Cerebellar nuclear complex (tissue), 1 donor: ENCODE results near the gene DDX43.
"Not testable (repeated sequence)": the region's sequence is repeated elsewhere in the genome, so short reads cannot be mapped to it uniquely, and the experiment has no call there.

ENCODE experiments used
- DNase-seq, 2 experiments: peaks; one replicate each; lab custom pipeline; 2025; lab: John Stamatoyannopoulos, UW

The DDX43 gene

DNA sequence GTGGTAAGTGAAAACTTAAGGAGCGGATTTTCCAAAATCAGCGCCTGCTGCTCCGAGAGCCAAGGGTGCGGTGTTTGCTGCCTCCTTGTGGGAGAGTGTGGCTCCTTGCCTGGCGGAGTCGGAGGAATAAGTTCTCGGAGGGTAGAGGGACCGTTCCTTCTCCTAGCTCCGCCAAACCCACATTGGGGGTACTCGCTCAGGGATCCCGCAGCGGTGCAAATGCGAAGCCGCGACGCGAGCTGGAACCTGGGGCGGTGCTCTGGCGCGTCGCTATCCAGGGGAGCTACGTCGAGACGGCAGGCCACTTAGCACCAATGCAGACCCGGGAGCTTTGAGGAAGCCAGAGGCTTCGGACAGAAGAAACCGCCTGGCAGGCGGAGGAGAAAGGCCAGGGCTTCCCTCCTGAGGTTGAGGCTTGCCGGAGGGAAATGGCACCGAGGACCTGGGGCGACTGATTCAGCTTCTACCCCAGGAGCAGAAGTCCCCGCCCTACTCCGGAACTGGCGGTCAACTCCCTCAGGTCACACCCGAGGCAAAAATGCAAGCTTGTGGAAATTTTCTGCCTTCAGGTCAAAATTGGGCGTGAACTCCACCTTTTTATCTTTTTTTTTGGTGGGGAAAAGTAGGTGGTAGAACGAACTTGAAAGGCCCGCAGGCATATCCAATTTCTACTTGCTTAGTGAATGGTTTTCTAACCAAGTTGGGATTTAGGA lies 5.7 kb upstream of the DDX43 start:
- peak in 1 of 2 experiments; percentile 55 for DNase-seq

DNA sequence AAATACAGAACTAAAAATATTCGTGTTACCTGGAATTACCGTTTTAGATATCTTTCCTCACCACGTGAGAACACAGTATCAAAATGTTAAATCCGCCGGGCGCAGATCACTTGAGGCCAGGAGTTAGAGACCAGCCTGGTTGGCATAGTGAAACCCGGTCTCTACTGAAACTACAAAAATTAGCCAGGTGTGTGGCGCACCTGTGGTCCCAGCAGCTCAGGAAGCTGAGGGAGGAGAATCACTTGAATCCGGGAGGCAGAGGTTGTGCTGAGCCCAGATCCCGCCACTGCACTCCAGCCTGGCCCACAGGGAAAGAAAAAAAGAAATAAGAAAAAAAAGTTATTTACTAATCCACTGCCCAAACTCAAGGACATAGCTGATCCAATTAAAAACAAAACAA lies 4.8 kb upstream of the DDX43 start:
- no peak for DNase-seq

DNA sequence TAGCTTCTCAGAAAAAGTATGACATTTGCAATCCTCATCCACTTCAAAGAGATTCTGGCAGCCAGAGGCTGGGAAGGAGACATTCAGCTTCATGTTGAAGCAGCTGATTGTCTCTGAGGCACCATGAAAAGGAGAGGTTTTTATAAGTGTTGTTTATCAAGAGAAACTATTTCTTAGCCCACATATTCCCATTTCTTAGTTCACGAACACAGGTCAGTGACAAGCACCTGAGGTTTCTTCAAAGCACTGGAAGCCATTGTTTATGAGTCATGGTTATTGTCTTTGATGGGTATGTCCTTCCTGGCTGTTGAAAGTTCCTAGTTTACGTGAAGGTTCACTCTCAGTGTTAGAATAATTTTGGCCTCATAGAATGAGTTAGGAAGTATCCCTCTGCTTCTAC lies 3.0 kb upstream of the DDX43 start:
- no peak for DNase-seq

GRCh38 chr6:73392188-73392587 lies 2.4 kb upstream of the DDX43 start:
- not testable (repeated sequence) for DNase-seq

- no peak for DNase-seq
Observed at GRCh38 chr6:73393278-73393677, 1.4 kb upstream of the DDX43 start.

GRCh38 chr6:73395875-73396274 lies 1.2 kb downstream of the DDX43 start:
- no peak for DNase-seq

- no peak for DNase-seq
Observed at GRCh38 chr6:73400656-73401055, 6.0 kb downstream of the DDX43 start.

- DNase-seq, result no peak
Observed at GRCh38 chr6:73409395-73409794, 14.8 kb downstream of the DDX43 start.

DNA sequence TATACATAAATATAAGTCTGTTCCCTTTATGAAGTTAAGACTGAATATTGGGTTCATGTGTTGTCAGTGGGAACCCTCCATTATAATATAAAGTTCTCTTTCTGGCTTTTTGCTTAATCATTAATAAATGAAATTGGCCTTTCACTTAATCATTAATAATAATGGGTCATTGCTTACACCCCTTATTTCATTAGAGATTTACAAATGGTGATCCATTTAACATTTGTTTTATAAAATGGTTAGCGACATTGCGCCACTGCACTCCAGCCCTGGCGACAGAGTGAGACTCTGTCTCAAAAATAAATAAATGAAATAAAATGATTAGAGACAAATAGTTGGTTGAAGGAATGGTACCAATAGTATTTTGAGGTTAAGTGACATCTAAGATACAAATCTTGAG lies 18.5 kb downstream of the DDX43 start:
- DNase-seq, result no peak

DNA sequence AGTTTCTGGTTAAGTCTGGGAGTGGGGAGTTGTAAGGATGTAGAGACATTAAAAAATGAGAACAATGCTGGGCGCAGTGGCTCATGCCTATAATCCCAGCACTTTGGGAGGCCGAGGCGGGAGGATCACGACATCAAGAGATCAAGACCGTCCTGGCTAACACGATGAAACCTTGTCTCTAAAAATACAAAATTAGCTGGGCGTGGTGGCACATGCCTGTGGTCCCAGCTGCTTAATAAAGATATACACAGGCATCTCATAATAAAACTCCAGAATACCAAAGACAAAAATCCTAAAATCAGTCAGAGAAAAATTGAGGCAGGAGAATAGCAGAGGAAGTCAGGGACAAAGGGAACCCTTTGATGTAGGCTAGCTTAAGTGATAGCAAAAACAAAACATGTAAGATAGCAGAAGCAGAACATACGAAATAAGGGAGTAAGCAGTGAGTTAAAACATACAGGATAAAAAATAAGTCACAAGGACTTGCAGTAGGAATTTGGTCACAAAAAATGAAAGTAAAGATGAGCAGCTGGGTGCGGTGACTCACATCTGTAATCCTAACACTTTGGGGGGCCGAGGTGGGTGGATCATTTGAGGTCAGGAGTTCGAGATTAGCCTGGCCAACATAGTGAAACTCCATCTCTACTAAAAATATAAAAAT lies 23.6 kb downstream of the DDX43 start:
- DNase-seq, result no peak

DNA sequence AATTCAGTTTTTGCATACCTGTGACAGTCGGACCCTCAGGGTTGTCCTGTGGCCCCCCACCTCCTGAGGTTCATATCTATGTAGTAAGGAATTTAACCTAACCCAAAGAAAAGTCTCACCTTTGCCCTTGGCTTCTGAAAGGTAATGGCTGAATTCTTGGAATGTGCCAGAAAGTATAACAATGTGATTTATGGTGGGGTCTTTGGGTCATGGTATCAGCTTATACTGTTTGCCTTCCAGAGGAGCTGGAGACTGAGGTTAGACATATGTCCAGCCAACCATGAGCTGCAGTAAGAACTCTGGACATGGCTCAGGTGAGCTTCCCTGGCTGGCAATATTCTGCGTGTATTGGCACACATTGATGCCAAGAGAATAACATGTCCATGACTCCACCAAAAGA lies 26.9 kb downstream of the DDX43 start:
- no peak for DNase-seq

DNA sequence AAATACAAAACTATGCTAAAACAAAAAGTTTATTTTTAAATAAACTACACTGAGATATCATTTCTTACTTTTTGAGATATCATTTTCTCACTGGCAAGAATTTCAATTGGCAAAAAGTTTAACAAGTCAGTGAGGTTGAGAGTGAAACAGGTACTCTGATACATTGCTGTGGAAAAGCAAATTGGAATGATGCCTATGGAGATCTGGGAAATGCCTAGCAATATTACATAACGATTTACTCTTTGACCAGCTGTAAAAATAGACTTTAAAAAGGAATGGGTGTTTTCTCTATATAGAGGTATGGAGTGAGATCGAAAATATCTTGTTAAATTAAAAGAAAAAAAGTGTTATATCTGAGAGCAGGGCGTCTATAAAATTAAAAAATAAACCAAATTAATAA lies 40.6 kb downstream of the DDX43 start:
- DNase-seq, result no peak

- no peak for DNase-seq
Observed at GRCh38 chr6:73443555-73443954, 48.9 kb downstream of the DDX43 start.

GRCh38 chr6:73451223-73452106 lies 56.8 kb downstream of the DDX43 start:
- no peak for DNase-seq

GRCh38 chr6:73452107-73452461 lies 57.5 kb downstream of the DDX43 start, which contains the start of gene CGAS:
Gene CGAS (minus strand): TSS chr6:73452297. CDS start chr6:73452181, 116 bp downstream.
- no peak for DNase-seq

- DNase-seq, result no peak
Observed at GRCh38 chr6:73455865-73456629, 61.4 kb downstream of the DDX43 start.

GRCh38 chr6:73459474-73459873 lies 64.8 kb downstream of the DDX43 start:
- DNase-seq, result not testable (repeated sequence)

DNA sequence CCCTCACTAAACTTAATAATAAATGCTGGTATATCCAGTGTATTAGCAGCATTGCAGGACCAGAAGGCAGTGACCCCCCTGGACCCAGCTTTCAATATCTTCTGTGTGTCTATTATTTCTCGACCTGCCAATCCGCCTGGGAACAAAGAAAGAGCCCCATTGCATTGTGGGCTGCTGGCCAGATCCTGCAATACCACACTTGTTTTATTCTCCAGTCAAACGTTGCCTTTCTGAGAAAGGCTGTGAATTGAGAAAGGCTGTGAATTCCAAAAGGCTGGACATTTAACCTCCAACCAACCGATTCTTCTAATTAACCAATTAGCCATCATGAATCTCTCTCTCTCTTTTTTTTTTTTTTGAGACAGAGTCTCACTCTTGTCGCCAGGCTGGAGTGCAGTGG lies 65.4 kb downstream of the DDX43 start:
- DNase-seq, result no peak

- DNase-seq, result peak in 1 of 2 experiments; percentile 60
Observed at GRCh38 chr6:73461537-73462350, 67.1 kb downstream of the DDX43 start, which contains the start of gene MTO1. Gene MTO1 (plus strand): TSS chr6:73461737. CDS start chr6:73461855, 118 bp downstream.
